ENCODE results near the gene RBM42.

RBM42 gene

GRCh38 chr19:35665604-35666003 lies 36.8 kb downstream of the RBM42 start:
- DNase-seq (ENCODE audit: low spot score) (no peak), ATAC-seq (ENCODE audit: low read depth) (no peak)
- Histone ChIP-seq H3K36me3 (ENCODE audit: low read depth) (peaks cover 12% of the 10 kb centered on the region), H3K4me3 (ENCODE audit: severe bottlenecking) (no peak overlapping the region), H3K27me3 (ENCODE audit: insufficient read depth, poor library complexity, severe bottlenecking) (peaks cover 4% of the 10 kb centered on the region), H3K9me3 (ENCODE audit: severe bottlenecking) (no peaks in the 10 kb centered on the region), H3K4me1 (ENCODE audit: insufficient read depth, poor library complexity, severe bottlenecking) (no peaks in the 10 kb centered on the region), H3K27ac (ENCODE audit: poor library complexity, severe bottlenecking) (no peak overlapping the region)
- no peak for TF ChIP-seq CTCF (IDR thresholded peaks at IDR 0.05; ENCODE audit: poor library complexity, severe bottlenecking)

GRCh38 chr19:35666251-35666913 lies 37.5 kb downstream of the RBM42 start, which contains the start of gene UPK1A:
UPK1A (plus strand) TSS chr19:35666517; CDS start chr19:35666813, 296 bp downstream.
- peaks cover 11% of the 10 kb centered on the region for H3K36me3 ChIP-seq (ENCODE audit: low read depth)
- H3K9me3 ChIP-seq (ENCODE audit: severe bottlenecking): no peaks in the 10 kb centered on the region
- ATAC-seq (ENCODE audit: low read depth) (peak; percentile 27; the same call in 1 of the 3 replicates), DNase-seq (ENCODE audit: low spot score) (no peak)
- H3K4me1 ChIP-seq (ENCODE audit: insufficient read depth, poor library complexity, severe bottlenecking): no peaks in the 10 kb centered on the region
- no peak within 1 kb of the TSS for H3K4me3 ChIP-seq (ENCODE audit: severe bottlenecking)
- TF ChIP-seq CTCF (IDR thresholded peaks at IDR 0.05; ENCODE audit: poor library complexity, severe bottlenecking): no peak
- peaks cover 4% of the 10 kb centered on the region for H3K27me3 ChIP-seq (ENCODE audit: insufficient read depth, poor library complexity, severe bottlenecking)
- H3K27ac ChIP-seq (ENCODE audit: poor library complexity, severe bottlenecking): no peak within 1 kb of the TSS

- Histone ChIP-seq H3K4me3 (ENCODE audit: severe bottlenecking) (no peak overlapping the region), H3K4me1 (ENCODE audit: insufficient read depth, poor library complexity, severe bottlenecking) (no peaks in the 10 kb centered on the region), H3K9me3 (ENCODE audit: severe bottlenecking) (no peaks in the 10 kb centered on the region), H3K27me3 (ENCODE audit: insufficient read depth, poor library complexity, severe bottlenecking) (peaks cover 4% of the 10 kb centered on the region), H3K36me3 (ENCODE audit: low read depth) (no peaks in the 10 kb centered on the region), H3K27ac (ENCODE audit: poor library complexity, severe bottlenecking) (no peak overlapping the region)
- DNase-seq (ENCODE audit: low spot score) (no peak), ATAC-seq (ENCODE audit: low read depth) (no peak)
- no peak for TF ChIP-seq CTCF (IDR thresholded peaks at IDR 0.05; ENCODE audit: poor library complexity, severe bottlenecking)
These were observed 40.7 kb downstream of the RBM42 start for GRCh38 chr19:35669566-35669965.

- Histone ChIP-seq H3K9me3 (ENCODE audit: severe bottlenecking) (no peaks in the 10 kb centered on the region), H3K4me3 (ENCODE audit: severe bottlenecking) (no peak overlapping the region), H3K27me3 (ENCODE audit: insufficient read depth, poor library complexity, severe bottlenecking) (peaks cover 4% of the 10 kb centered on the region), H3K27ac (ENCODE audit: poor library complexity, severe bottlenecking) (no peak overlapping the region), H3K36me3 (ENCODE audit: low read depth) (no peaks in the 10 kb centered on the region), H3K4me1 (ENCODE audit: insufficient read depth, poor library complexity, severe bottlenecking) (no peaks in the 10 kb centered on the region)
- DNase-seq (ENCODE audit: low spot score): no peak
- no peak for ATAC-seq (ENCODE audit: low read depth)
- TF ChIP-seq CTCF (IDR thresholded peaks at IDR 0.05; ENCODE audit: poor library complexity, severe bottlenecking): no peak
These were observed 41.1 kb downstream of the RBM42 start for GRCh38 chr19:35669974-35670373.

- no peak for TF ChIP-seq CTCF (IDR thresholded peaks at IDR 0.05; ENCODE audit: poor library complexity, severe bottlenecking)
- ATAC-seq (ENCODE audit: low read depth) (no peak), DNase-seq (ENCODE audit: low spot score) (no peak)
- no peak overlapping the region for H3K27ac ChIP-seq (ENCODE audit: poor library complexity, severe bottlenecking)
- H3K27me3 ChIP-seq (ENCODE audit: insufficient read depth, poor library complexity, severe bottlenecking): peaks cover 4% of the 10 kb centered on the region
- no peaks in the 10 kb centered on the region for H3K36me3 ChIP-seq (ENCODE audit: low read depth)
- no peaks in the 10 kb centered on the region for H3K9me3 ChIP-seq (ENCODE audit: severe bottlenecking)
- H3K4me3 ChIP-seq (ENCODE audit: severe bottlenecking): no peak overlapping the region
- H3K4me1 ChIP-seq (ENCODE audit: insufficient read depth, poor library complexity, severe bottlenecking): no peaks in the 10 kb centered on the region
These were observed 41.9 kb downstream of the RBM42 start for GRCh38 chr19:35670686-35671085.

All from RWPE2 (cell line).